NCI-H2227 treated with DMSO at 0.1 percent for 48 hours (cell line): Measurements from ENCODE around the gene SLC5A11.
A peak's percentile ranks its signal among the peaks of the same experiment; 100 is the strongest.
"Not testable (repeated sequence)": the region's sequence is repeated elsewhere in the genome, so short reads cannot be mapped to it uniquely, and the experiment has no call there.

Source experiments
- DNase-seq: peaks from one replicate; lab custom pipeline; 2025; lab: John Stamatoyannopoulos, UW

SLC5A11 gene

DNA sequence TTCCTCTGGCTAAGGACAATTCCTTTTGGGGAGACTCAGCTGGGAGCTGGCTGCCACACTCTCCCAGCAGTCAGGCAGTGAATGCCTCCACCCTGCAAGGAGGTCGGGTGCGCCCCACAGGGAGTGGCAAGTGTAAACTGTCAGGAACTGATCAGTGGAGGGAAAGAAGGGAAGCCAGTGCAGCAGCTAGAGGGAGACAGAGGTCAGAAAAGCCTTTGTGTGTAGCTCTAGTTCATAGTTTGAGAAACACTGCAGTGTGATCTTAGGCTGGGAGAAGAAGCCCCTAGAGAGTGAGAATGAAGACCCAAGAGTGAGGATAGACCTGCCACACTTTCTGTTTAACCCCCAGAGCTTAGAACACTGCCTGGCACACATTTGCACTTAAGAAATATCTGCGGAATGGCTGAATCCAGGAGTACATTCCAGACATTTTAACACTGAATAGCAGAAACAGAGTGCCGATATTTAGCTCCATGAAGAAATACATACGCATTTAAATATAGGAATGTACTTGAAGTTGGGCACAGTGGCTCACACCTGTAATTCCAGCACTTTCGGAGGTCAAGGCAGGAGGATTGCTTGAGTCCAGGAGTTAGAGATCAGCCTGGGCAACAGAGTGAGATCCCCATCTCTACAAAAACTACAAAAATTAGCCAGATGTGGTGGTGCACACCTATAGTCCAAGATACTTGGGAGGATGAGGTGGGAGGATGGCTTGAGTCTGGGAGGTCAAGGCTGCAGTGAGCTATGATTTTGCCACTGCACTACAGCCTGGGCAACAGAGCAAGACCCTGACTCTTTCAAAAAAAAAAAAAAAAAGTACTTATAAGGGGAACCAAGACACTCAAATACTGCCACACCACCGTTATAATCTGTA, 11.1 kb upstream of the SLC5A11 start:
- DNase-seq: peak; percentile 26

DNA sequence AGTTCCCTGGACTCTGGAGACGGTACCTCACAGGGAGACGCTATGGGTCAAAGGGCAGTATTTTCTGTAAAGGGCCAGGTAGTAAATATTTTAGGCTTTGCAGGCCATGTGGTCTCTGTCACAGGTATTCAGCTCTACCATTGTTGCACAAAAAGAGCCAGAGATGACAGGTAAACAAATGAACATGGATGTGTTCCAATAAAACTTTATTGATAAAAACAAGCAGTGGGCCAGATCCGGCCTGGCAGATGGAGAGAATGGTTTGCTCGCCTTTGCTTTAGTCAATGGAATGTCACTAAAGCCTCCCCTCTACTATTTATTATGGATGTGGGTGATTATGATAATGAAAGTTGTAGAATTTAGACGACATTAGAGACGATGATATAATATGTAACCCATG, 8.9 kb upstream of the SLC5A11 start:
- DNase-seq: no peak

DNA sequence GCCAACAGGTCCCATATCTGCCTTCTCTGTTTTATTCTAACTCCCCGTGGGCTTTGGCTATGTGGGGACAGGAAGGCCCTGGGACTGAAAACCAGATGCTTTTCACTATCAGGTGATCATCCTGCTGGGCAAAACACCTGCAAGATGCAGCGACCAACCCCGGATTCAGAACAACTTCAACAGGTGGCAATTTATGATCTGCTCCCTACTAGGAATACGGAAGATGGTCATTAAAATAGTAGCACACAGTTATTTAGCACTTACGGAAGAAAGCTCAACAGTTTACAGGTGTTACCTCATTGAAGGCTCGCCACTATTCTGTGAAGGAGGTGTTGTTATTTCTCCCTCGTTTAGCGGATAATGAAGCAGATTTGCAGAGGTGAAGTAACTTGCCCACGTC, 7.8 kb upstream of the SLC5A11 start:
- DNase-seq: no peak

DNA sequence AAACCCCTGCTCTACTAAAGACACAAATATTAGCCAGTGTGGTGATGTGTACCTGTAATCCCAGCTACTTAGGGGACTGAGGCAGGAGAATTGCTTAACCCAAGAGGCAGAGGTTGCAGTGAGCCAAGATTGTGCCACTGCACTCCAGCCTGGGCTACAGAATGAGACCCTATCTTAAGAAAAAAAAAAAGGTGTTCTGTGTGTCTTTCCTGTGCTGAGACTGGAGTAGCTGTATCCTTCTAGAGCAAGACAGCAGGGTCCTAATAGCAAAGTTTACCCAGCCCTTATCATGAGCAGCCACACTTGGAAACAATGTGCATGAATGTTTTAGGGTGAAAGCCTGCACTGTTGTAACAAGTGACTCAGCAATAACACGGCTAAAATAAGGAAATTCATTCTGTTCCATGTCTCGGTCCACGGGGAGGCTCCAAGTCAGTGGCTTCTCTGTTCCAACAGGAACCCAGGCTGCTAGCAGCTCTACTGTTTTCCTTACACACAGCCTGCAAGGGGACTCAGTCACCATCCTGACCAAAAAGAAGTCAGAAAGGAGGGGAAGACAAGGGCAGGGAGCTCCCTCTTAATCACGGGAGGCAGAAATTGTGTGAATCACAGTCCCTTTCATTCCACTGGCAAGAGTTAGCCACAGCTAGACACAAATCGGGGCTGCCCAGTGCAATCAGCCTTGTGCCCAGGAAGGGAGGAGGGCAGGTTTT, 7.1 kb upstream of the SLC5A11 start:
- DNase-seq: no peak

DNA sequence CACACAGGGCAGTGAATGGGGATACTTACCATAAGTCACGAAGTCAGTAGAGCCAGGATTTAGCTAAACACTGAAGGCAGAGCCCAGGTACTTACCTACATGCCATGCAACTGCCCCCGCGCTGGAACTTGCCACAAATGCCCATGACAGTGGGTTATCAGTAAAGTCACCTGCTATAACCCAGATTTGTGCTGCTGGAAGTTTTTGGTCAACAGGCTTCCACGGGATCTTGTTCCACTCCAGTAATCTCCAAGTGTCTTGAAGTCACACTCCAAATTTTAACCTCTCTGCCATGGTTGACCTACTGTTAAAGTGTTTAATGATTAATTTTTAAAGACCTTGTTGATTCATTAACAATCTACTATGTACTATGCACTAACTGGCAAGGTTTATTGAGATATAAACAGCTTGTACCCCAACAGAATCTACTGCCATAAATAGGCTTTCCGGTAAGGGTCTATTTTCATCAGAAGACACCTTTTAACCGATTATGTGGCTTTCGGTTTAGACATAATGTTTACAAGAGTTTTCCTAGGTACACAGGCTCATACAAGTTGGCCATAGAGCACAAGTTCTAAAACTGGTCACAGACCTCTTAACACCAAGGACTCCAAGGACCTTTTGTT, 6.3 kb upstream of the SLC5A11 start:
- DNase-seq: no peak

- DNase-seq: no peak
These were observed 4.5 kb upstream of the SLC5A11 start for GRCh38 chr16:24841291-24841690.

DNA sequence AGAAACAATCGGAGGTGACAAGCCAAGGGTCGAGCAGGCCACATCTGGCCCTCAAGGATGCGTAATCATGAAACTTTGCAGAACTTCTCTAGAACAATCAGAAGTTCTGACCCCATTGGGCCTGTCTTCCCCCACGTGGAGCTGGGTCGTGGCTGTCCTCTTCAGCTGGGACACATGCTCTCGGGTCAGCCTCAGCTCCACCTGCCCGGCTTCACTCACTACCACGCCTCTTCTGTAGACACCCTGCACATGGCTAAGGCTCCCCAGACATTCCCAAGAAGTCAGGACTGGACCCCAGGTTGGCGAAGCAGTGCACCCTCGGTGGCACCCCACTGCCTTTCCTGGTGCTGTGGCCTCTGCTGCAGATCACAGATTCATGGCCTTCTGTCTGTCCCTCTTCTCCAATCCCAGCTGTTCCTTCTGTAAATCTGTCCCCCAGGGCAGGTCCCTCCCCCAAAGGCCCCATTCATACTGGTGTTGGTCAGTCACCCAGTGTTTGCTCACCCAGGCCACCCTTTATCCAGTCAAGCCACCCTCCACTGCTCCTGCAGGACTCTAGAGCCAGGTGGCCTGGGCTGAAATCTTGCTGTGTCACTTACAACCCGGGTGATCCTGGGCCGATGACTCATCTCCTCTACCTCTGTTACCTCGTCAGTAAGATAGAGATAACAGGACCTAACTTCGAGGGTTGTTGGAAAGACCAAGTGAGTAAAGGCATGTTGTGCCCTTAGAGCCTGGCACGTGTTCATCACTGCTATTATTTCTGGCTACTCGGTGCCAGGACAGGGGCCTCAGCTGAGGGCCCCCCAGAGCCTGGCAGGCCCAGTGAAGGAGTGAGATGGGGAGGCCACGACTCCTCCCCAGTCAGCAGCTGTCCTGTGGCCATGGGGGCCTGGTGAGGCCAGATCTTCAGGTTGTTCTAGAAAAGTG, 1.4 kb upstream of the SLC5A11 start:
- DNase-seq: no peak

- not testable (repeated sequence) for DNase-seq
These were observed 765 bp upstream of the SLC5A11 start for GRCh38 chr16:24845031-24845365.

DNA sequence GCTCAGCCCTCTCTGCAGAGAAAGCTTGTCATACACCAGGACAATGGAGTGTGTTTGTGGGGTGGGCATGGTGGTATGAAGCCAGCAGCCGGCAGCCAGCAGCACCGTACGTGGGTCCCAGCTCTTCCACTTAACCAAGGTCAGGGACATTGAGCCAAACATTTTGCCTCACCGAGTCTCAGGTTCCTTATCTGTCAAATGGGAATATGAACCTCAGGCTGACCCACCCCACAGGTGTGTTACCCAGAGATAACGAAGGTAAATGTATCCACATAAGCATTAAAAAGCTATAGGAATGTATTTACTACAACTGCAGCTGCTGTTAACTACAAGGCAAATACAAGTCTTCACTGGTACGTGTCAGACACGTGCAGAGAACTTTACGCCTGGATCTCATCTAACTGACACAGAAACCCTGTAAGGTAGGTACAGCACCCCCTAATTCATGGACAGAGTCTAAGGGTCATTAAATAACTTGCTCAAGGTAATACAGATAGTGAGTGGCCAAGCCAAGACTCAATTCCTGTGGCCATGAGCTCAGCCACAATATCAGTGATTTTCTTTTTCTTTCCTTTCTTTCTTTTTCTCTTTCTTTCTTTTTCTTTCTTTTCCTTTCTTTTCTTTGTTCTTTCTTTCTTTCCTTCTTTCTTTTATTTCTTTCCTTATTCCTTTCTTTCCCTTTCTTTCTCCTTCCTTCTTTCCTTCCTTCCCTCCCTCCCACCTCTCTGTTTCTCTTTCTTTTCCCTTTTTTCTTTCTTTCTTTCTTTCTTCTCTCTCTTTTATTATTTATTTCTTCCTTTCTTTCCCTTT, 990 bp downstream of the SLC5A11 start:
- DNase-seq: no peak

DNA sequence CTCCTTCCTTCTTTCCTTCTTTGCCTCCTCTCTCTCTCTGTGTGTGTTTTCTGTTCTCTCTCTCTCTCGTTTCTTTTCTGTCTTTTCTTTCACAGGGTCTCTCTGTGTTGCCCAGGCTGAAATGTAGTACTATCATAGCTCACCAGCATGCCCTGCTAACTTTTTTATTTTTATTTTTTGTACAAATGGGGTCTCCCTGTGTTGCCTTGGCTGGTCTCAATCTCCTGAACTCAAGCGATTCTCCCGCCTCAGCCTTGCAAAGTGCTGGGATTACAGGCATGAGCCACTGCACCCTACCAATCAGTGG, 1.5 kb downstream of the SLC5A11 start:
- DNase-seq: no peak

DNA sequence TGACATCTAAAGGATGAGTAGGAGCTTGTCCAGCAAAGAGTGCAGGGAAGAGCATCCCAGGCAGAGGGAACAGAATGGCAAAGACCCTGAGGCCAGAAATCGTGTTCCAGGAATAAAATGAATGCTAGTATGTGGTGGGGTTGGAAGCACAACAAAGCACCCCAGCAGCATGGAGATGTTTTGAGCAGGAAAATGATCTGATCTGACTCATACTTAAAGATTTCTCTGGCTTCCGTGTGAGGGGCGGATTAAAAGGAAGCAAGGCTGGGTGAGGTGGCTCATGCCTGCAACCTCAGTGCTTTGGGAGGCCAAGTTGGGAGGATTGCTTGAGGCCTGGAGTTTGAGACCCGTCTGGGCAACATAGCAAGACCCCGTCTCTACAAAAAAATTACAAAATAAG, 2.3 kb downstream of the SLC5A11 start:
- DNase-seq: no peak

DNA sequence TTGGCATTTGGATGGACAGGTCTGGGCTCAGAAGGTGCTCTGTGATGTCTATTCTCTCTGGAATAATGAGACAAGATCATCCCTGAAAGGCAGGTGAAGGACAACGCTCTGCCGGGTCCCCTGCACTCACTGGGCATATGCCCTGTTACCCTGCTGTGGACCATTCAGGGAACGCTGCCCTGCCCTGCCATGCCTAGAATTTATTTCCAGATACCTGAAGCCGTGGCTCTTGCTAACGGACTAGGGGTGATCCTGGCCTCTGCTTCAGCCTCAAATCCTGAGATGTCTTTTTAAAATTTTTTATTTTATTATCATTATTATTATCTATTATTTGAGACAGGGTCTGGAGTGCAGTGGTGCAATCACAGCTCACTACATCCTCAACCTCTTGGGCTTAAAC, 3.9 kb downstream of the SLC5A11 start:
- DNase-seq: no peak

GRCh38 chr16:24850289-24850938, 4.7 kb downstream of the SLC5A11 start:
- DNase-seq: no peak

GRCh38 chr16:24851700-24852099, 5.9 kb downstream of the SLC5A11 start:
- DNase-seq: no peak

GRCh38 chr16:24852281-24852721, 6.5 kb downstream of the SLC5A11 start:
- DNase-seq: no peak

GRCh38 chr16:24853169-24853824, 7.5 kb downstream of the SLC5A11 start:
- no peak for DNase-seq

DNA sequence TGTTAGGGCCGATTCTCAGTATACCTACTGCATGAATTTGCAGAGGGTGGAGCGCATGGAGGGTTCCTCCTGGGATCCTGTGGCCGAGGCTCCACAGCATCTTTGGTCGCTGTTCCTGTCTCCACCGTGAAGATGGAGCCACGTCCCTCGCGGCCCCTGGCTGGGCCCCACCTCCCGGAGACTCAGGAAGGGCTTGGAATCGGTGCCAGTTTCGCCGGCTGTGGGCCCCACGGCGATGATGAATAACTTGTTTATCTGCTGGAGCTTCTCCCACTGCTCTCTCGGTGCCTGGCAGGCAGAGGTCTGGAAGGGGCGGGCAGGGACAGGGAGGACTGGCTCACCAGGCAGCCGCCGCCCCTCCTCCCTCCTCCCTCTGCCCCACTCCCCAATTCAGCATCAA, 8.1 kb downstream of the SLC5A11 start:
- DNase-seq: peak; percentile 15

- no peak for DNase-seq
These were observed 8.9 kb downstream of the SLC5A11 start for GRCh38 chr16:24854607-24855171.

DNA sequence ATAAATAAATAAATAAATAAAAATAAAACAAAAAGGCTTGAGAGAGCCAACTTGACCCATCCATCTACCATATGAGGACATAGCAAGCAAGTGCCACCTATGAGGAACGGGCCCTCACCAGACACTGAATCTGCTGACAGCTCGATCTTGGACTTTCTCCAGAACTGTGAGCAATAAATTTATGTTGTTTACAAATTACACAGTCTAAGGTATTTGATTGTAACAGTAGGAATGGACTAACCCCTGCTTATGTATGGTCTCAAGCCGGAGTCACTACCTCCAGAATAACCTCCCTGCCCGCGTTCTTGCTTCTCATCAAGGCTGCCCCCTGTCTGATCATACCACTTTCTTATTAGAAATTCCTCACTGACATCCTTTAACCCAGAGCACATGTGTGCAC, 9.9 kb downstream of the SLC5A11 start:
- no peak for DNase-seq

DNA sequence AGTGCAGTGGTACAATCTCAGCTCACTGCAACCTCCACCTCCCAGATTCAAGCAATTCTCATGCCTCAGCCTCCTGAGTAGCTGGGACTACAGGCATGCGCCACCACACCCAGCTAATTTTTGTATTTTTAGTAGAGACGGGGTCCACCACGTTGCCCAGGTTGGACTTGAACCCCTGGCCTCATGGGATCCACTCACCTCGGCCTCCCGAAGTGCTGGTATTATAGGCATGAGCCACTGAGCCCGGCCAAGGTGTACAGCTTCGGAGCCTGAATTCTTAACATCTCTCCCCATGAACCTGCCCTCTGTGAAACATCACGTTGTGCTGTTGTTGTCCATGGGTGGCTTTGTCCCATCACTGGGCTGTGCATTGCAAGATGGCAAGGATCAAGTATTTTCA, 11.1 kb downstream of the SLC5A11 start:
- not testable (repeated sequence) for DNase-seq
